NCI-H128 (cell line): ENCODE measurements around the gene FRMD3.

ENCODE experiments used
- DNase-seq: peaks from one replicate; lab custom pipeline; 2025; ENCODE audit not compliant: unreplicated experiment; lab: John Stamatoyannopoulos, UW

Gene FRMD3

GRCh38 chr9:83290692-83291091, 247.5 kb downstream of the FRMD3 start:
- no peak for DNase-seq

- DNase-seq, result no peak
These were observed 251.2 kb downstream of the FRMD3 start for GRCh38 chr9:83287021-83287420.

DNA sequence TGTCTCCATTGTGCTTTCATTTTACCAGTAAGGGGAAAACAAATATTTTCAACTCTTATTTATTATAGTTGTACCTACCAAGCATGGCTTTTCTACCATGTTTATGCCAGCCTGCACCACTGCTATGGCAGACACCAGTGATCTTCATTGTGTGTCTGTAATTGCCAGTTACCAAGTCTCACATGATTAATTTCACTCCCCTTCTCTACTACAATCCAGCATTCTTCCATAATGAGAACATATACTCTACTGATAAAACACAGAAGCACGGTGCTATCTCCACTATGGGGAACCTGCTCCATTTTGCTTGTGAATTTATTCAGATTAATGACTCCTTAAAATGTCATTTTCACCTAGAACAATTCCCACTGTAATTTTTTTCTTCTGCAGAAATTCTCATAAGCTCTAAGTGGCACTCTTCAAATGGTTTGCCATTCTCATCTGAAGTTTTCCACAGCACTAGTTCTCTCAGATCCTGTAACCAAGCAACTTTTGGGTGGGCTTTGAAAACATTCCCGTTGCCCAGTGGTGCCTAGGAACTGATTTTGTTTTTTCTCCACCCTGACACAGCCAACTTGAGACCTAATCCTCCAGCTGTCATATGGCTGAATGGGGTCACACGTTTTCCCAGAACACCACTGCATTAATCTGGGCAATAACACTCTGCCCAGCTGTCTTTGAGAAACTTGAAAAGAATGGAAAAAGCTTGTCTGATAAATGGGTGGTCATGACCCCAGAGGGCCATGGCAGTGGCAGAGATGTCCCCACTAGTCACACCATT, 252.6 kb downstream of the FRMD3 start:
- DNase-seq, result no peak

GRCh38 chr9:83284746-83285145, 253.5 kb downstream of the FRMD3 start:
- DNase-seq, result no peak

GRCh38 chr9:83283528-83283927, 254.7 kb downstream of the FRMD3 start:
- no peak for DNase-seq

GRCh38 chr9:83281306-83282255, 256.6 kb downstream of the FRMD3 start:
- DNase-seq, result no peak

DNA sequence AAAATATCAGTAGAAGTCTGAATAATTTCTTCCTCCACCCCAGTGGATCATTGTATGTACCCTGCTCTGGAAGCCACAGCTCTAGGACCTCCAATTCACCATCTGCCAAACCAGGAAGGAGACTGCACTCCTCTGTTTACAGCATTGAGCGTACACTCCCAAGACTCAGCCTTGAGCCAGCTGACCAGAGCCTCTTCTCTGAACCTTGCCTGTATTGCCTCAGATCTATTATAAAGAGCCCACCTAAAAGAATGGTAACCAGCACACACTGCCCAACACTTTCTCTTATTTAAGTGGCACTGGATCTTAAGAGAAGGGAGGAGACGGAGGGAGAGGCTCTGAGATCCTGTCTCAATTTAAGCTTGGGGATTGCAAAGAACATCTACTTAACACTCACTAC, 257.4 kb downstream of the FRMD3 start:
- DNase-seq, result no peak

GRCh38 chr9:83280268-83280667, 257.9 kb downstream of the FRMD3 start:
- no peak for DNase-seq

- DNase-seq, result no peak
These were observed 263.4 kb downstream of the FRMD3 start for GRCh38 chr9:83274787-83275186.

DNA sequence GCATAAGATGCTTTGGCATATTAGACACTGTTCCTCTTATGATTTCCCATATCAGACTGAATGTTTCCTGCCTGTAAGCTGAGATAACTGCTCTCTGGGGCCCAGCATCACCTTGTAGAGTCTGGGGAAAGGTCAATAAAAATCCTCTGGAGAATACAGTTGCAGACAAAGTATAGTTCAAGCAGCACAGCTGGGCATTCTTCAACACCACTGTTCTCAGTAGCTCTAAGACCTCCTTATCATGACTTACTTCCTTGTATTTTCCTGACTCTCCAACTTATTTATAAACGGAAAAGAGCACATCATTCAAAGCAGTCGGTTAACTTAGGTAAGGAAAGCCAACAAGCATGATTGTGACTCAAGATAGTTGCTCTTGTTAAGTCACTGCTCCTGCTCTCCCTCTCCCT, 266.5 kb downstream of the FRMD3 start:
- no peak for DNase-seq

DNA sequence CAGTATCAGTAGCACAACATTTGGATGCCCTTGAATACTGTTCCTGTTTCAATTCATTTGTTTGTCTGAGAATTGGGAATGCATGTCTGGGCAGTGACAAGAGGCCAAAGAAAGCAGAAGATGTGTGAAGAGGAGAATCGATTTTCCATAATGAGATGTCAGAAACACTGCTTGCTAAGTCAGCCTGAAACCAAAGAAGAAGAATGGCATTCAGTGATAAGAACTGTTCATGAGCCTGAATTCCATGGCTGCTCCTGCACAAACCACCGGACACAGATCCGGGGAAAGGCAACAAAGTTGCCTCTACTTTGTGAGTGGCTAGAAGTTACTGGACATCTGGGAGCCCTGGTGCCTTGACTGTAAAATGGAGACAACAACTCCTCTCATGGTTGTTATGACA, 268.1 kb downstream of the FRMD3 start:
- DNase-seq, result no peak

GRCh38 chr9:83267741-83268140, 270.5 kb downstream of the FRMD3 start:
- no peak for DNase-seq

- no peak for DNase-seq
These were observed 271.3 kb downstream of the FRMD3 start for GRCh38 chr9:83266666-83267496.

- no peak for DNase-seq
These were observed 271.9 kb downstream of the FRMD3 start for GRCh38 chr9:83266331-83266665.

DNA sequence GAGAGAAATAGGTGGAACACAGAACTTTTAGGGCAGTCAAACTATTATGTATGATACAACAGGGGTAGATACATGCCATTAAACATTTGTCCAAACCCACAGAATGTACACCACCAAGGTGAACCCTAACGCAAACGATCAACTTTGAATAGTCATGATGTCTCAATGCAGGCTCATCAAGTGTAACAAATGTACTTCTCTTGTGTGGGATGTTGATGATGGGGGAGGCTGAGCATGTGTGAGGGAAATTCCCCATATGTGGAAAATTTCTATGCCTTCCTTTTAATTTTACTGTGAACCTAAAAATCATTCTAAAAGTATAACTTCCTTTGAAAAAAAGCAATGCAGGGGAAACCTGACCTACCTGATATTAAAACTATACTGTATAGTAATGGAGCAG, 273.9 kb downstream of the FRMD3 start:
- DNase-seq, result no peak

DNA sequence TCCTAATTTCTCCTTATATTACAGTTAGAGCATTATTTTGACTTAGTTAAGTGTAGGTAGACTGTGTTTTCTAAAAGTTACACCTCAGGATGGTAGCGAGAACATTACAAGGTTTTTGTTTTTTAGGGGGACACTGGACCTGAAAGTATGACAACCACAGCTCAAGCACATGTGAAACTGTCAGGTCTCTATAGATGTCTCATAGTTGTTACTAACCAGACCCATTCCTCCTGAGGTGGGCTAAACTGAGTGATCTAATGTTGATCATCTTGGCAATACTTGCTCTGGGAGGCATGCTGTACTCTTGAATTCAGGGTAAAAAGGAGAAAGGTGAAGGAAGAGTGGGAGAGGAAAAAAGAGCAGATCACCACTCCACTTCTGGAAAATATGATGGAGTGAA, 278.6 kb downstream of the FRMD3 start:
- no peak for DNase-seq

DNA sequence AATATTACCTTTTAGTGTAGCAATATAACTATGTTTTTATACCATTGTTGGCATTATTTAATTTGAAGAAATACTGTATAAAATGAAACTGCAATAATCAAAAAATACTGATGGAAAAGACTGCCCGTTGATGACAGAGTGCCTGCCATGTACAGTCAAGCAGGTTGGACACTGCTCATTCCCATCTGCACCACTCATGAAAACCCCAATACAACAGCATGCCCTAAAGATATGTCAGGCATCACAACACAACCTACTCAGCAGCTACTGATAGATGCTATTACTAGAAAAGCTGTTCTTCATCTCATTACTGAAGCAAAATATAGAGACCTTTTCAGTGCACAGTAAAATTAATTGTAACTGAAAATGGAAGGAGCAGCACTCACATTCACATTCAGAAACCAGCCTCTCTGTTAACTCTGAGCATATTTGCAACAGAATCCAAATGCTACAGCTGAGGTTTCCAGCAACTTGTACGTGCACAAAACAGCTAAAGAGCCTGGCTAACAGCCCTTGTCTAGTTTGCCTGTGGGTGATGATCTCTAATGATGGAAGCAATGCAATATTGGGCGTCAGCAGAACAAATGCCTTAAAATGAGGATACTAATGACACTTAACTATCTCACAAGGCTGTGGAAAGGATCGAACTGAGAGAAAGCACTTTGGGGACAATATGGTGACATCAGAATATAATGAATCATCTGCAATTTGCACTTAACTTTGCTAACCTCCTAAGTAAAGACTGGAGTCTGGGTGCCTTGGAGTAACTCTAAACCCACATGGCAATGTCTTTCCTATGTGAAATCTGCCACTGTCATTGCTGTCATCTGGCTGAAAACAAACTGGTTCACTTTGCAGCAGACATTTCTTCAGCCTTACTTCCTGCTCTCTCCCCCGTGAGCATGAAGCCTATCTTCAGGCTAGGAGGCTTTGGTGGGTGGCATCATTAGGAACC, 280.0 kb downstream of the FRMD3 start:
- DNase-seq, result no peak

- no peak for DNase-seq
These were observed 290.5 kb downstream of the FRMD3 start for GRCh38 chr9:83247732-83248131.

DNA sequence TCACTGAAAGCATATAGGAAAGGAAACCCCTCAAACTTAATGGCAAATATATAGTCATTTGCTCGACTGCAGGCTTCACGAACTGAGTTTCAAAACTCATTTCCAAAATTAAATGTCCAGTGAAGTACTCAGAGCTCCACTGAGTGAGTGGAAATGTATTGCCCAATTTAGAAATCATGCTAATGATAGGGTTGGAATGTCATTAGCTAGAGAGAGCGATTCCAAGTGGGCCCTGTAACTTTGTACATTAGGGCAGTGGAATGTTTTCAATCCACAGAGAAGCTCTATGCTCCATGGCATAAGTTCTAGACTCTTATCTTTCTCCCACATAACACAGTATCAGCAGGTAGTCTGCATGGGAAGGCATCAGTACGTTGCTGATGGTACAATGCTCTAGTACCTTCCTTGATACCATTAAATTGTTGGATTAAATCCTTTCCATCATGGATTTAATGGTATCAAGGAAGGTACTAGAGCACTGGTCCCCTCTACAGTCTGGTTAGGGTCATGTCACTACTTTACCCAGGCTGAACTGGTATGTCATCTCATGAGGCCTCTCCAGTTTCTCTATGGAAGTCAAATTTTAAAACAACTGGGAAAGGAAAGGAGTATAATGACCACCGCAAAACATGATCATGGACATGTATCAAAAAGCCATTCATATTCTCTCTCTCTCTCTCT, 292.1 kb downstream of the FRMD3 start:
- DNase-seq, result no peak

DNA sequence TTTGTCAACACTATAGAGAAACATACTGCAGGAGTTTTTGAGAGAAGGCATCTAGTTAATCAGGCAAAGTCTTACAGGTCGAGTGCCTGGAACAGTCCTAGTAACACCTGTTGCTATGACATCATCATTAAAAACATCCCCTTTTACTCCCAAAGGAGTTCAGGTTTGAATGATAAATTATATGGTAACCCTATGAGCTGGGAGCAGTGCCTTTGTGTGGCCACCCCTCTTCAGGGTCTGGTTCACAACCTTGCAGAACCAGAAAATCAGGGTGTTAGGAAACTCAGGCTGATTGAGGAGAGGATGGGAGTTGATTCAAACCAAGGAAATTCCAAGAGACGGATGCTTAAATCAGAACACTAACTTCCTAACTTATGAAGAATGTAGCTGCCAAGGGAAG, 296.1 kb downstream of the FRMD3 start:
- DNase-seq, result no peak
